ENCODE measurements around the gene NXNL2. TPM values are rescaled to one million over a fixed set of nuclear protein-coding genes. Genes with fewer than 3 reads are reported as not detected.

NXNL2 gene
- total RNA-seq, 1 experiment from 2014 or later: not detected

GRCh38 chr9:88536951-88537760 lies 2.2 kb downstream of the NXNL2 start:
- Histone ChIP-seq H3K4me1 (ENCODE audit: low read length) (peaks cover 14% of the 10 kb centered on the region), H3K9ac (ENCODE audit: low read length) (no peak overlapping the region), H2AFZ (ENCODE audit: low read length) (no peak overlapping the region), H3K27me3 (ENCODE audit: low read length) (no peaks in the 10 kb centered on the region), H3K4me2 (ENCODE audit: low read depth, low read length, poor library complexity, severe bottlenecking) (no peak overlapping the region), H3K36me3 (ENCODE audit: insufficient read depth, low read length) (no peaks in the 10 kb centered on the region), H4K20me1 (ENCODE audit: insufficient read depth, low read depth, low read length) (no peaks in the 10 kb centered on the region), H3K9me3 (ENCODE audit: low read length) (no peaks in the 10 kb centered on the region), H3K79me2 (ENCODE audit: low read length) (no peaks in the 10 kb centered on the region), H3K9me2 (replicated peaks; ENCODE audit: insufficient read depth, low read length) (no peaks in the 10 kb centered on the region), H3K4me3 (ENCODE audit: low read length) (no peak overlapping the region), H3K27ac (ENCODE audit: low read length) (no peak overlapping the region)
- no peak for DNase-seq

GRCh38 chr9:88537761-88538091 lies 2.7 kb downstream of the NXNL2 start:
- no peaks in the 10 kb centered on the region for H3K9me3 ChIP-seq (ENCODE audit: low read length)
- H3K79me2 ChIP-seq (ENCODE audit: low read length): no peaks in the 10 kb centered on the region
- H4K20me1 ChIP-seq (ENCODE audit: insufficient read depth, low read depth, low read length): no peaks in the 10 kb centered on the region
- peaks cover 14% of the 10 kb centered on the region for H3K4me1 ChIP-seq (ENCODE audit: low read length)
- H3K27me3 ChIP-seq (ENCODE audit: low read length): no peaks in the 10 kb centered on the region
- no peak overlapping the region for H3K4me2 ChIP-seq (ENCODE audit: low read depth, low read length, poor library complexity, severe bottlenecking)
- no peak overlapping the region for H3K27ac ChIP-seq (ENCODE audit: low read length)
- H3K4me3 ChIP-seq (ENCODE audit: low read length): no peak overlapping the region
- DNase-seq: peak; percentile 52
- H3K9me2 ChIP-seq (replicated peaks; ENCODE audit: insufficient read depth, low read length): no peaks in the 10 kb centered on the region
- H2AFZ ChIP-seq (ENCODE audit: low read length): no peak overlapping the region
- no peak overlapping the region for H3K9ac ChIP-seq (ENCODE audit: low read length)
- H3K36me3 ChIP-seq (ENCODE audit: insufficient read depth, low read length): no peaks in the 10 kb centered on the region

- no peaks in the 10 kb centered on the region for H3K9me3 ChIP-seq (ENCODE audit: low read length)
- H3K4me2 ChIP-seq (ENCODE audit: low read depth, low read length, poor library complexity, severe bottlenecking): no peak overlapping the region
- DNase-seq: peak; percentile 56
- H3K4me3 ChIP-seq (ENCODE audit: low read length): no peak overlapping the region
- H3K4me1 ChIP-seq (ENCODE audit: low read length): peaks cover 14% of the 10 kb centered on the region
- H3K79me2 ChIP-seq (ENCODE audit: low read length): no peaks in the 10 kb centered on the region
- no peak overlapping the region for H3K9ac ChIP-seq (ENCODE audit: low read length)
- no peak overlapping the region for H3K27ac ChIP-seq (ENCODE audit: low read length)
- H3K36me3 ChIP-seq (ENCODE audit: insufficient read depth, low read length): no peaks in the 10 kb centered on the region
- H3K27me3 ChIP-seq (ENCODE audit: low read length): no peaks in the 10 kb centered on the region
- no peaks in the 10 kb centered on the region for H3K9me2 ChIP-seq (replicated peaks; ENCODE audit: insufficient read depth, low read length)
- H4K20me1 ChIP-seq (ENCODE audit: insufficient read depth, low read depth, low read length): no peaks in the 10 kb centered on the region
- no peak overlapping the region for H2AFZ ChIP-seq (ENCODE audit: low read length)
Measured at GRCh38 chr9:88538311-88539085, 3.5 kb downstream of the NXNL2 start.

GRCh38 chr9:88539246-88539645 lies 4.3 kb downstream of the NXNL2 start:
- no peaks in the 10 kb centered on the region for H3K27me3 ChIP-seq (ENCODE audit: low read length)
- no peaks in the 10 kb centered on the region for H4K20me1 ChIP-seq (ENCODE audit: insufficient read depth, low read depth, low read length)
- no peaks in the 10 kb centered on the region for H3K9me3 ChIP-seq (ENCODE audit: low read length)
- no peak for DNase-seq
- H3K36me3 ChIP-seq (ENCODE audit: insufficient read depth, low read length): no peaks in the 10 kb centered on the region
- H3K79me2 ChIP-seq (ENCODE audit: low read length): no peaks in the 10 kb centered on the region
- no peak overlapping the region for H3K9ac ChIP-seq (ENCODE audit: low read length)
- no peak overlapping the region for H2AFZ ChIP-seq (ENCODE audit: low read length)
- no peak overlapping the region for H3K27ac ChIP-seq (ENCODE audit: low read length)
- H3K4me2 ChIP-seq (ENCODE audit: low read depth, low read length, poor library complexity, severe bottlenecking): no peak overlapping the region
- no peak overlapping the region for H3K4me3 ChIP-seq (ENCODE audit: low read length)
- H3K9me2 ChIP-seq (replicated peaks; ENCODE audit: insufficient read depth, low read length): no peaks in the 10 kb centered on the region
- peaks cover 14% of the 10 kb centered on the region for H3K4me1 ChIP-seq (ENCODE audit: low read length)

GRCh38 chr9:88540251-88540763 lies 5.3 kb downstream of the NXNL2 start:
- H2AFZ ChIP-seq (ENCODE audit: low read length): no peak overlapping the region
- DNase-seq: no peak
- H3K4me1 ChIP-seq (ENCODE audit: low read length): peaks cover 14% of the 10 kb centered on the region
- H3K27me3 ChIP-seq (ENCODE audit: low read length): no peaks in the 10 kb centered on the region
- H3K9me2 ChIP-seq (replicated peaks; ENCODE audit: insufficient read depth, low read length): no peaks in the 10 kb centered on the region
- H3K36me3 ChIP-seq (ENCODE audit: insufficient read depth, low read length): no peaks in the 10 kb centered on the region
- H3K4me2 ChIP-seq (ENCODE audit: low read depth, low read length, poor library complexity, severe bottlenecking): no peak overlapping the region
- no peaks in the 10 kb centered on the region for H3K9me3 ChIP-seq (ENCODE audit: low read length)
- no peaks in the 10 kb centered on the region for H3K79me2 ChIP-seq (ENCODE audit: low read length)
- H4K20me1 ChIP-seq (ENCODE audit: insufficient read depth, low read depth, low read length): no peaks in the 10 kb centered on the region
- H3K27ac ChIP-seq (ENCODE audit: low read length): no peak overlapping the region
- H3K9ac ChIP-seq (ENCODE audit: low read length): no peak overlapping the region
- no peak overlapping the region for H3K4me3 ChIP-seq (ENCODE audit: low read length)

- no peak overlapping the region for H3K4me2 ChIP-seq (ENCODE audit: low read depth, low read length, poor library complexity, severe bottlenecking)
- H3K36me3 ChIP-seq (ENCODE audit: insufficient read depth, low read length): no peaks in the 10 kb centered on the region
- H3K27me3 ChIP-seq (ENCODE audit: low read length): no peaks in the 10 kb centered on the region
- H3K9me3 ChIP-seq (ENCODE audit: low read length): no peaks in the 10 kb centered on the region
- DNase-seq: no peak
- H3K9me2 ChIP-seq (replicated peaks; ENCODE audit: insufficient read depth, low read length): no peaks in the 10 kb centered on the region
- no peak overlapping the region for H2AFZ ChIP-seq (ENCODE audit: low read length)
- H3K79me2 ChIP-seq (ENCODE audit: low read length): no peaks in the 10 kb centered on the region
- no peaks in the 10 kb centered on the region for H3K4me1 ChIP-seq (ENCODE audit: low read length)
- no peak overlapping the region for H3K9ac ChIP-seq (ENCODE audit: low read length)
- no peak overlapping the region for H3K27ac ChIP-seq (ENCODE audit: low read length)
- H4K20me1 ChIP-seq (ENCODE audit: insufficient read depth, low read depth, low read length): no peaks in the 10 kb centered on the region
- H3K4me3 ChIP-seq (ENCODE audit: low read length): no peak overlapping the region
Measured at GRCh38 chr9:88544245-88544644, 9.3 kb downstream of the NXNL2 start.

- no peak for DNase-seq
- no peaks in the 10 kb centered on the region for H3K36me3 ChIP-seq (ENCODE audit: insufficient read depth, low read length)
- H3K9me2 ChIP-seq (replicated peaks; ENCODE audit: insufficient read depth, low read length): no peaks in the 10 kb centered on the region
- no peaks in the 10 kb centered on the region for H3K27me3 ChIP-seq (ENCODE audit: low read length)
- no peak overlapping the region for H3K9ac ChIP-seq (ENCODE audit: low read length)
- H3K4me1 ChIP-seq (ENCODE audit: low read length): no peaks in the 10 kb centered on the region
- H2AFZ ChIP-seq (ENCODE audit: low read length): no peak overlapping the region
- no peaks in the 10 kb centered on the region for H3K79me2 ChIP-seq (ENCODE audit: low read length)
- no peak overlapping the region for H3K4me2 ChIP-seq (ENCODE audit: low read depth, low read length, poor library complexity, severe bottlenecking)
- no peak overlapping the region for H3K4me3 ChIP-seq (ENCODE audit: low read length)
- no peak overlapping the region for H3K27ac ChIP-seq (ENCODE audit: low read length)
- no peaks in the 10 kb centered on the region for H3K9me3 ChIP-seq (ENCODE audit: low read length)
- H4K20me1 ChIP-seq (ENCODE audit: insufficient read depth, low read depth, low read length): no peaks in the 10 kb centered on the region
Measured at GRCh38 chr9:88551546-88552137, 16.7 kb downstream of the NXNL2 start.

- no peak for DNase-seq
- no peak overlapping the region for H2AFZ ChIP-seq (ENCODE audit: low read length)
- H3K4me2 ChIP-seq (ENCODE audit: low read depth, low read length, poor library complexity, severe bottlenecking): no peak overlapping the region
- H3K9me3 ChIP-seq (ENCODE audit: low read length): no peaks in the 10 kb centered on the region
- no peaks in the 10 kb centered on the region for H4K20me1 ChIP-seq (ENCODE audit: insufficient read depth, low read depth, low read length)
- H3K27ac ChIP-seq (ENCODE audit: low read length): no peak overlapping the region
- H3K4me1 ChIP-seq (ENCODE audit: low read length): no peaks in the 10 kb centered on the region
- H3K4me3 ChIP-seq (ENCODE audit: low read length): no peak overlapping the region
- H3K9me2 ChIP-seq (replicated peaks; ENCODE audit: insufficient read depth, low read length): no peaks in the 10 kb centered on the region
- H3K27me3 ChIP-seq (ENCODE audit: low read length): no peaks in the 10 kb centered on the region
- H3K79me2 ChIP-seq (ENCODE audit: low read length): no peaks in the 10 kb centered on the region
- no peaks in the 10 kb centered on the region for H3K36me3 ChIP-seq (ENCODE audit: insufficient read depth, low read length)
- no peak overlapping the region for H3K9ac ChIP-seq (ENCODE audit: low read length)
Measured at GRCh38 chr9:88553350-88553749, 18.4 kb downstream of the NXNL2 start.
